ENCODE measurements around the gene PSMC4.

Gene PSMC4

GRCh38 chr19:39970675-39971379, at the start of gene PSMC4:
PSMC4 (plus strand) TSS chr19:39971165; CDS start chr19:39971203, 38 bp downstream.
- DNase-seq, result peak; percentile 98

DNA sequence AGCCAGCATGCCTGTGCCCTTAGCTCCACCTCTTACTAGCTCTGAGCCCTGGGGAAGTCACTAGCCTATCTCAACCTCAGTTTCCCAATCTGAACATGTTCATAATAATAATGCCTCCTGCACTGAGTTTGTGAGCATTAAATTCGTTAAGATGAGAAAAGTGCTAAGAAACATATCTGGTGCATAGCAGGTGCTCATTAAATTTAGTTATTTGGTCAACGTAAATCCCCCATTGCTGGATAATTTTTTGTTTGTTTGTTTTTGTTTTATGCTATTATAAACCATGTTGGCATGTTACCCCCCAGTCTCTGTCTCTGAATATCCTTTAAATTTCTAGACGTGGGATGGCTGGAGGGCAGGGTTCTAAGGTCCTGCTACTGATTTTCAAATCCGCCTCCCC, 47.1 kb upstream of the PSMC4 start:
- no peak for DNase-seq

- DNase-seq, result no peak
Observed at GRCh38 chr19:39924389-39924788, 46.6 kb upstream of the PSMC4 start.

GRCh38 chr19:39924952-39925351, 46.0 kb upstream of the PSMC4 start:
- DNase-seq, result no peak

DNA sequence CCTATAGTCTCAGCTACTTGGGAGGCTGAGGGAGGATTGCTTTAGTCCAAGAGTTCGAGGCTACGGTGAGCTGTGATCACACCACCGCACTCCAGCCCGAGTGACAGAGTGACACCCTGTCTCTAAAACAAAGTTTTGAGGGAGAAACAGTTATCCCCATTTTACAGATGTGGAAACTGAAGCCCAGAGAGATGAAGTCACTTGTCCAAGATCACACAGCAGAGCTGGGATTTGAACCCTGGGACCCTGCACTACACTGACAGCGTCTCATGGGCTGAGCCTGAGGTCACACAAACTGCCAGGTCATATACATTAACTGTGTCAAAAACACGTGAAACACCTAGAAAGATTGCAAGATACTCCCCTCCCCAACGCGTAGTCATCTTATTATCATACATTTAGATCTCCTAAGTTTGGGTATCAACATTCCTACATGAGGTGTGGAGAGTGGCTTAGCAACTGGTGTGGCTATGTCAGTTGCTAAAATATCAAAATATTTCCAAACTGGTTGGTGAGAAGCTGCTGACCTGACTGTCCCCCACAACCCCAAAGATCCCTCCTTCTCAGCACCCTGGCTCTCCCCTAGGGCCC, 44.7 kb upstream of the PSMC4 start:
- no peak for DNase-seq

- DNase-seq, result no peak
Observed at GRCh38 chr19:39927076-39927475, 43.9 kb upstream of the PSMC4 start.

DNA sequence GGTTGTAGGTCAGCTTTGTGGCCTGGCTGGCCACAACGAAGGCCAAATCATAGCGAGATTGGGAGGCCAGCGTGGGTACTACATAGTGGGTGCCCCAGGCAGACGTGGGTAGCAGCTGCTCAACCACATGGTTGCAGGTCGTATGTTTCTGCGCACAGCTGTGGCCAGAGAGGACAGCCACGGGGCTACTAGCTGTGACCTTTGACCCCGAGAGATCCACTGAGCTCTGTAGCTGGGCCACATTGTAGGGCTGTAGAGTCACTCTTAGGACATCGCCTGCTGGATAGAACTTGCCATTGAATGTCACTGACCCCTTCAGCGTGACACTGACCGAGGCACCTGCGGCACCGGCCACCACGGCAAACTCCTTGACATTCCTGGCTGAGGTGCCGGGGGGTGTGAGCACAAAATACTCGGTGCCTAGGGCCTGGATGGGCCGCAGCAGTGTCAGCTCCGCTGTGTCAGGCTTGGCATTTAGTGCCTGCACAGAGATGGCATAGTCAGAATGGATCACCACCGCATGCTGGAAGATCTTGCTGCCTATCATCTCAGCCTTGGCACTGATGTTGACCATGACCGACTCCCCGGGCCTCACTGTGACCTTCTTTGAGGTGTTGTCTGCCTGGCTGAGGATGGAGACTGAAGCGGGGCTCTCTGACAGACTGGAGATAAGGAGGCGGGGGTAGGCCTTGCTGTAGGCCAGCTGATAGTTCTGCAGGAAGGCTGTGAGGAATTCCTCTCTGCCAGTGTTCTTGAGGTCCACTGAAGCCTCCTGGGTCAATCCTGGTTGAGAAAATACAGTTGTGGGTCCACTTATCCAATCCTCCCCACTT, 43.2 kb upstream of the PSMC4 start:
- no peak for DNase-seq

DNA sequence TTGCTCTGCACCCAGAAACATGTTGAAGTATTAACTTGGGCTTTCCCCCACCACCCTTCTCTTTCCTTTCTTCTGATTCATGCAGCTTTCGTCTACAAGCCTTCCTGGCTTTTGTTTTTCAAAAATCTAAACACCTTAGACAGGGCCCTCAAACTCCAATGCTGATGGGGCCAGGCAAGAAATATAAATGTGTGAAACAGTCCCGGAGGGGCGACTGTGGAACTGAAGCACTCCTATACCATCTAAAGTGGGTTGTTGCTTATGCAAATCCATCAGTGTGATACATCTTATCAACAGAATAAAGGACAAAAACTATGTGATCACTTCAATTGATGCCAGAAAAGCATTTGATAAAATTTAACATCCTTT, 42.6 kb upstream of the PSMC4 start:
- DNase-seq, result no peak

- no peak for DNase-seq
Observed at GRCh38 chr19:39929750-39930149, 41.2 kb upstream of the PSMC4 start.

GRCh38 chr19:39934584-39935363, 36.2 kb upstream of the PSMC4 start, which contains the start of gene FCGBP:
FCGBP (minus strand) TSS chr19:39934634.
- no peak for DNase-seq

DNA sequence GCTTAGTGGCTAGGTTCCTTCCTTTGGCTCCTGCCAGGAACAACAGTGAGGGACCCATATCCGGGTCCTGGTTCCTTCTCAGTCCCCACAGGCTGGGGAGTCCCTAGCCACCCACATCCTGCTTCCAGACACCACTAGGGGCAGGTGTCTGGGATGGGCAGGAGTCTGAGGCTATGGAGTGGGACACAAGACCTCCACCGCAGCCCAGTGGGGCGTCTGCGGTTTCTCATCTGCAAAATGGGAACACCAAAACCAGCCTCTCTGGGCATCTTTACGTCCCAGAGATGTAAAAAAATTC, 35.7 kb upstream of the PSMC4 start:
- DNase-seq, result no peak

DNA sequence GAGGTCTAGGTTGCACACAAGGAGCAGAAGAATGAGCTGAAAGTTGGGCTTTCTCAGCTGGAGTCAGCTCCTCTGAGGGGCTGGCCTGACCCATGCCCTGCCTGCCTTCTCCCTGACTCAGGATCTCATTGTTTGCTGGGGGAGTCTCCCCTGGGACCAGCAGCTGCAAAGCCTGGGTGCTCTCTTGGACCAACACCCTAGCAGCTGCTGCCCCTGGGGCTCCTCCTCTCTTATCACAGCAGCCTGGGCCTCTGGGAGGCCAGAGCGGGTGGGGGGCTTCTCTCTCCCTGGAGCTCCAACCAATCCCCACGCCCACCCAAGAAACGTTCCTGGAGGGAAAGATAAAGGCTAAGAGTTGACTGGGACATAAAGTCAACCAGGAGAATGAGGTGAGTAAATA, 34.9 kb upstream of the PSMC4 start:
- no peak for DNase-seq

- no peak for DNase-seq
Observed at GRCh38 chr19:39936622-39937021, 34.3 kb upstream of the PSMC4 start.

DNA sequence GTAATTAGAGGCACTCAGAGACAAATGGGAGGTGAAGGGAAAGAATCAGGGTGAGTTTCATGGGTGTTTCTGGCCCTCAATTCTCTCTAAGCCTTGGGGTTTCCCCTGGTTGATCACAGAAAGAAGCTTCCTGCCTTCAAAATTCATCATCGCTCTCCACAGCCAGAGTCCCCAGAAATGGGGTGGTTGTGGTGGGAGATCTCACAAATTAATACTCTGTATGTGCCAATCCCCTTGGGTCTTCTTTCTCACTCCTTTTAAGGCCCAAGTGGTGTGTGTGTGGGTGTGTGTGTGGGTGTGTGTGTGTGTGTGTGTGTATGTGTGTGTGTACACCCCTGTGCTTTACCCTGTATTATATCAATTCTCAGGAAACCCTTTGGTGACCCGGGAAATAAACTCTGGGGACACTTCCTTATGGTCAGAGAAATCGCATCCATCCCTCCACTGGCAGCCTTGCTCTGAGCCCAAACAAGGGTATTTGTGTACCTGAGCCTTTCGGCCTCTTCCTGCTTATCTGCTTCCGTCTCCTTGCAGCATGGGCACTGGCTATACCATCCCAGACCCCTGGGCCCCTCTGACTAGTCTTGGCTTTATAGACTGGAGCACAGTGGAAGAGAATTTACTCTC, 33.8 kb upstream of the PSMC4 start:
- DNase-seq, result no peak

DNA sequence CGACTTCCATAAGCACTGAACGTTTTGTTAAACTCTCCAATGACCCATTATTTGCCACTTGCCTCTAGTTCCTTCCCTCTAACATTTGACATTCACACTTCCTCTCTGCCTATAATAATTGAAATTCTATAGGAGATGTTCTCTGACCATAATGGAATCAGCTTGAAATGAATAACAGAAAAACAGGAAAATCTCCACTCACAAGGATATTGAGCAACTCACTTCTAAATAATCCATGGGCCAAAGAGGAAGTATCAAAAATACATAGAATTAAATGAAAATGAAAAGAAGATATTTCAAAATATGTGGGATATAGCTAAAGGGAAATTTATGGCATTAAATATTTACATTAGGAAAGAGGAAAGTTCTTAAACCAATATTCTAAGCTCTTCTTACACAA, 33.2 kb upstream of the PSMC4 start:
- no peak for DNase-seq

- no peak for DNase-seq
Observed at GRCh38 chr19:39939556-39939955, 31.4 kb upstream of the PSMC4 start.

- no peak for DNase-seq
Observed at GRCh38 chr19:39940221-39940833, 30.6 kb upstream of the PSMC4 start.

GRCh38 chr19:39941151-39941550, 29.8 kb upstream of the PSMC4 start:
- DNase-seq, result no peak

DNA sequence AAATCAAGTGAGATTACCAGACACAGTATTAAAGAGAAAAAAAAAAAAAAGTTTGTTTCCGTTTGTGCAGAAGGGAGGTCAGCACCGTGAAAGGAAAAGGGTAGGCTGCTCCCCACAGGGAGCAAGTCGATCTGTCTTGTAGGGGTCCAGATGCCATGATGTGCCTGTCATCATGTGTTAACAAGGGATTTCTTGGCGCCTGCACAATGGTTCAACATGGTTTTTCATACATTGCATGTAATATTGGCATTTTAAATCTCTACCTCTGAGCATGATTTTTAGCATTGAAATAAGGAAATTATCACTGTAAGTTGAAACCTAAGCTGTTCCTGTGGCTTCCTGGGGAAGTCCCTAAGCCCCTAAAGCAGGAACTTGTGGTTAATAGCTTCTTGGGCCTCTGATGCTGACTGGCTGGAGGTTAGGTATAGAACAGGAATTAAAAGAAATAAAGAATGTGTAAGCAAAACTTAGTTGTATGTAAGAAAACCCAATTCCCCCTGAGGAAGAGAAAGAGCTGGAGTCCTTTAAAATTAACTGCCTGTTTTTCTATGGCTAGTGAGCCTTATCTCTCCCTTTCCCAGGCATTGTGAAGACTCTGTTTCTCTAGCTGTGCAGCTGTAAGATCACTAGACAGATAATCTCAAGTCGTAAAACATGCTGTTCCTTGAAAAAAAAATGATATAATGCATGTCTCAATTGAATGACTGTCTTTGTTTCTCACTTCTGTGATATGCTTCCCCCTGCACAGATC, 29.2 kb upstream of the PSMC4 start:
- DNase-seq, result peak; percentile 52

DNA sequence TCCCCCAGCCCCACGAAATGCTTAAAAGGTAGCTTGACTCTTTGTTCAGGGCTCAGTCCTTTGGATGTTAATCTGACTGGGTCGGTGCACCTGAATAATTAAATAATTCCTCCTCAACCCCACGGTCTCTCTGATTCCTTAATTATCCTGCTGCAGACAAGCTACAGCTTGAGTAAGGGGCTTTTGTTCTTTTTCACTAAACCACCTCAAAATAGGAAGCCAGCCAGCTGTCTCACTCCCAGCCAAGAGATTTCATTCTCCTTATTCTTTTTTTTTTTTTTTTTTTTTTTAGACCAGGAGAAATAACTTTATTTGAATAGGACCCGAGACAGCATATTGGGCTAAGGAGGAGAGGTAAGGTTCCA, 28.6 kb upstream of the PSMC4 start:
- DNase-seq, result no peak

DNA sequence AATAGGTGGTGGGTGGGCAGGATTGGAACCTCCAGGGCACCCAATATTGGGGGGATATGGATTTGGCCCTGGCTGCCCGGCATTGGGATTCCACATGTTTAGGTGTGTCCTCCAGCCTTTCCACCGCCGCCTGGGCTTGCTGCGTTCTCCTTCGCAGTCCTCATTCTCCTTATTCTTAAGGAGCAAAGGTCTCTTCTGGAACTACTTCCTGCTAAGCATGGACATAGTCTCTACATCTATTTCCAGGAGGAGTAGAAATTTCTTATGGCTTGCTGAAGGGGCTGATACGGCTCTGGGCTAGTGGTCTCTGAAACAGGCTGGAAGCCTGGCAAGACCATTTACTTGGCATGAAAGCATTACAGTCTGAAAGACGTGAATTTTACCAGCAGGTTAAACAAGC, 27.4 kb upstream of the PSMC4 start:
- DNase-seq, result no peak

DNA sequence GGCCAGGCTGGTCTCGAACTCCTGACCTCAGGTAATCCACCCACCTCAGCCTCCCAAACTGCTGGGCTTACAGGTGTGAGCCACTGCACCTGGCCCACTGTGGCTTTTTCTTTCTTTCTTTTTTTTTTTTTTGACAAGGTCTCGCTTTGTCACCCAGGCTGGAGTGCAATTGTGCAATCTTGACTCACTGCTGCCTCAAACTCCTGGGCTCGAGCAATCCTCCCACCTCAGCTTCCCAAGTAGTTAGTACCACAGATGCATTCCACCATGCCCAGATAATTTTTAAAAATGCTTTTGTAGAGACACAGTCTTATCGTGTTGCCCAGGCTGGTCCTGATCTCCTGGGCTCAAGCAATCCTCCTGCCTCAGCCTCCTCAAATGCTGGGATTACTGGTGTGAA, 24.4 kb upstream of the PSMC4 start:
- no peak for DNase-seq
